ENCODE results near the gene NUP88. TPM values are rescaled to one million over a fixed set of nuclear protein-coding genes. Genes with fewer than 3 reads are reported as not detected.
A peak's percentile ranks its signal among the peaks of the same experiment; 100 is the strongest.

NUP88 gene
- total and polyA plus RNA-seq, 4 experiments from 2014 or later: 91.0 to 142 (median 101) TPM

- Histone ChIP-seq H3K36me3 (ENCODE audit: insufficient read depth, low read length) (peaks cover 60% of the 10 kb centered on the region), H3K9me3 (ENCODE audit: control insufficient read depth in 1 of 2, low read length in 2 of 2) (no peaks in the 10 kb centered on the region), H3K4me3 (ENCODE audit: low read length in 2 of 2) (no peak overlapping the region), H3K27me3 (ENCODE audit: insufficient read depth, low read length) (no peaks in the 10 kb centered on the region), H3K27ac (ENCODE audit: low read depth, low read length) (no peak overlapping the region), H3K4me1 (ENCODE audit: insufficient read depth, low read length) (peaks cover 21% of the 10 kb centered on the region)
- intact Hi-C loops (cut with micrococcal nuclease): no loop called here
- no peak for DNase-seq
- Mint-ChIP-seq H3K4me3 (no peak overlapping the region), H3K27me3 (no peaks in the 10 kb centered on the region), H3K9me3 (no peaks in the 10 kb centered on the region), H3K36me3 (peaks cover 40 to 82% of the 10 kb centered on the region in 2 donors), H3K27ac (peak overlapping the region in 3 of 7 donors; percentile 19 to 58 (median 26)), H3K4me1 (peaks cover 16 to 35% (median 27%) of the 10 kb centered on the region in 4 donors)
- ChIA-PET POLR2A (ENCODE audit: partially characterized antibody) (no interaction called here), CTCF (ENCODE audit: partially characterized antibody) (interaction anchor here (2.7 kb wide), 1 partner anchor 15 kb away, joined by 26 read pairs; the partner anchor contains the start of gene C1QBP)
Measured at GRCh38 chr17:5424909-5425308, 5.4 kb upstream of the NUP88 start.

GRCh38 chr17:5422505-5422904 is 3.0 kb upstream of the NUP88 start:
- Mint-ChIP-seq H3K4me3 (no peak overlapping the region), H3K9me3 (no peaks in the 10 kb centered on the region), H3K27ac (peak overlapping the region in 1 of 7 donors; percentile 15), H3K27me3 (peaks cover 0 to 1% of the 10 kb centered on the region in 2 donors), H3K36me3 (peaks cover 24 to 73% of the 10 kb centered on the region in 2 donors), H3K4me1 (peaks cover 19 to 51% (median 33%) of the 10 kb centered on the region in 4 donors)
- POLR2A ChIA-PET (ENCODE audit: partially characterized antibody): interaction anchor here (0.9 kb wide), 1 partner anchor 16 kb away, joined by 4 read pairs; the partner anchor contains the start of gene C1QBP
- H3K9me3 ChIP-seq (ENCODE audit: control insufficient read depth in 1 of 2, low read length in 2 of 2): no peaks in the 10 kb centered on the region
- H3K4me3 ChIP-seq (ENCODE audit: low read length in 2 of 2): no peak overlapping the region
- intact Hi-C loops (cut with micrococcal nuclease): no loop called here
- no peak overlapping the region for H3K27ac ChIP-seq (ENCODE audit: low read depth, low read length)
- peaks cover 33% of the 10 kb centered on the region for H3K4me1 ChIP-seq (ENCODE audit: insufficient read depth, low read length)
- peaks cover 40% of the 10 kb centered on the region for H3K36me3 ChIP-seq (ENCODE audit: insufficient read depth, low read length)
- DNase-seq: no peak
- H3K27me3 ChIP-seq (ENCODE audit: insufficient read depth, low read length): no peaks in the 10 kb centered on the region
- CTCF ChIA-PET (ENCODE audit: partially characterized antibody): interaction anchor here (2.7 kb wide), 1 partner anchor 17 kb away, joined by 26 read pairs; the partner anchor contains the start of gene C1QBP

DNA sequence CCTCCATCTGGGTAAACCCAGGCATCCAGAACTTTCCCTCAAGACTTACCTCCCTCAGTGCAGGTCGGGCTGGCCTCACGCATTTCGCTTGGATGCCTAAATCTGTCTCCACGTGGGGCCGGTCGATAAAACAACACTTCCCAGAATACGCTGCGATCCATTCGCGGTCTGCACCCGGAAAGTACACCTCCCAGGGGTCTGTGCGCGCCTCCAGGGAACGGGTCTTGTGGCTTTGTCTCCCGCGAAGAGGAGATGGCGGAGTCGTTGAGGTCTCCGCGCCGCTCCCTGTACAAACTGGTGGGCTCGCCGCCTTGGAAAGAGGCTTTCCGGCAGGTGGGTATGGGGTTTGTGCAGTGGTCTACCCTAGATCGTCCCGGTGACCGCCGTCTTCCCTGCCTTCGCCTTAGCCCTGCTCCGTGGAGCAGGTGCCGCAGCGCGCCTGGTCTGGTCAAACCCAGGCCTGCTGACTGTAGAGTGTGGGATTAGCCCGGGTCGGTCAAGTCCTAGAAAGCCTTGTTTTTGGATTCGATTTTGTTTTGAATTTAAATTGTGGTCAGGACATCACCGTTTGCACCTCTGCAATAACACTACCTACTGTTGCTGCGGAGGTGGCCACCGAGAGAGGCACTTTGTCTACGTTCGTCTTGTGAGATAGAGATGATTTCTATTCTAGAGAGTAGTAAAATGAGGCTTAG is 644 bp upstream of the NUP88 start, which contains the start of gene RPAIN:
Gene RPAIN, plus strand, starts transcription at position 224 of the 695 bp plus-strand sequence. Its CDS starts 29 bp downstream, at position 253.
- Mint-ChIP-seq H3K36me3 (peaks cover 20 to 65% of the 10 kb centered on the region in 2 donors), H3K4me3 (peak within 1 kb of the TSS; percentile 97 to 99 (median 99)), H3K27me3 (peaks cover 0 to 1% of the 10 kb centered on the region in 2 donors), H3K4me1 (peaks cover 22 to 64% (median 42%) of the 10 kb centered on the region in 4 donors), H3K9me3 (no peaks in the 10 kb centered on the region), H3K27ac (peak within 1 kb of the TSS; percentile 97 to 100 (median 99))
- peak within 1 kb of the TSS; percentile 82 to 99 for H3K4me3 ChIP-seq (ENCODE audit: low read length in 2 of 2)
- intact Hi-C loops (cut with micrococcal nuclease): loop anchor here (1.0 kb wide), 4 partner anchors 19 to 229 kb away; partner anchors contain the start of genes C1QBP, DERL2, MIS12 and RABEP1
- H3K27ac ChIP-seq (ENCODE audit: low read depth, low read length): peak within 1 kb of the TSS; percentile 96
- H3K4me1 ChIP-seq (ENCODE audit: insufficient read depth, low read length): peaks cover 48% of the 10 kb centered on the region
- peaks cover 35% of the 10 kb centered on the region for H3K36me3 ChIP-seq (ENCODE audit: insufficient read depth, low read length)
- ChIA-PET POLR2A (ENCODE audit: partially characterized antibody) (interaction anchor here (0.6 to 3.8 kb wide), 17 partner anchors 9 to 1277 kb away, joined by 3 to 56 read pairs (median 4); partner anchors contain the start of genes C1QBP, CYB5D2, DERL2 and DHX33), CTCF (ENCODE audit: partially characterized antibody) (interaction anchor here (0.5 to 2.4 kb wide), 4 partner anchors 19 to 122 kb away, joined by 3 to 21 read pairs (median 4); partner anchors contain the start of gene C1QBP)
- no peaks in the 10 kb centered on the region for H3K9me3 ChIP-seq (ENCODE audit: control insufficient read depth in 1 of 2, low read length in 2 of 2)
- H3K27me3 ChIP-seq (ENCODE audit: insufficient read depth, low read length): no peaks in the 10 kb centered on the region
- peak in 4 of 5 donors; percentile 87 to 91 (median 89) for DNase-seq

GRCh38 chr17:5418858-5419355 is 555 bp downstream of the NUP88 start:
- H3K9me3 Mint-ChIP-seq: no peaks in the 10 kb centered on the region
- H3K4me1 Mint-ChIP-seq: peaks cover 20 to 64% (median 40%) of the 10 kb centered on the region in 4 donors
- POLR2A ChIA-PET (ENCODE audit: partially characterized antibody): interaction anchor here (0.7 to 3.8 kb wide), 17 partner anchors 10 to 1276 kb away, joined by 3 to 56 read pairs (median 4); partner anchors contain the start of genes C1QBP, CYB5D2, DERL2 and DHX33
- H3K4me3 ChIP-seq (ENCODE audit: low read length in 2 of 2): peak overlapping the region; percentile 82 to 99
- peak overlapping the region; percentile 97 to 99 (median 99) for H3K4me3 Mint-ChIP-seq
- H3K36me3 Mint-ChIP-seq: peaks cover 21 to 58% of the 10 kb centered on the region in 2 donors
- peak overlapping the region; percentile 97 to 100 (median 99) for H3K27ac Mint-ChIP-seq
- peaks cover 33% of the 10 kb centered on the region for H3K36me3 ChIP-seq (ENCODE audit: insufficient read depth, low read length)
- DNase-seq: peak; percentile 72 to 91 (median 79)
- peak overlapping the region; percentile 96 for H3K27ac ChIP-seq (ENCODE audit: low read depth, low read length)
- H3K4me1 ChIP-seq (ENCODE audit: insufficient read depth, low read length): peaks cover 48% of the 10 kb centered on the region
- CTCF ChIA-PET (ENCODE audit: partially characterized antibody): interaction anchor here (1.0 to 2.4 kb wide), 2 partner anchors 21 to 121 kb away, joined by 3 to 21 read pairs; partner anchors contain the start of gene C1QBP
- intact Hi-C loops (cut with micrococcal nuclease): loop anchor here (1.0 kb wide), 3 partner anchors 20 to 137 kb away; partner anchors contain the start of genes C1QBP, DERL2, MIS12 and RABEP1
- no peaks in the 10 kb centered on the region for H3K27me3 ChIP-seq (ENCODE audit: insufficient read depth, low read length)
- peaks cover 0 to 1% of the 10 kb centered on the region in 2 donors for H3K27me3 Mint-ChIP-seq
- no peaks in the 10 kb centered on the region for H3K9me3 ChIP-seq (ENCODE audit: control insufficient read depth in 1 of 2, low read length in 2 of 2)

- CTCF ChIA-PET (ENCODE audit: partially characterized antibody): interaction anchor here (0.7 to 1.1 kb wide), 2 partner anchors 19 to 29 kb away, joined by 3 to 4 read pairs; no protein-coding TSS in a partner anchor
- Histone ChIP-seq H3K4me3 (ENCODE audit: low read length in 2 of 2) (no peak overlapping the region), H3K9me3 (ENCODE audit: control insufficient read depth in 1 of 2, low read length in 2 of 2) (no peaks in the 10 kb centered on the region), H3K36me3 (ENCODE audit: insufficient read depth, low read length) (peaks cover 37% of the 10 kb centered on the region), H3K4me1 (ENCODE audit: insufficient read depth, low read length) (peaks cover 42% of the 10 kb centered on the region), H3K27ac (ENCODE audit: low read depth, low read length) (peak overlapping the region; percentile 9), H3K27me3 (ENCODE audit: insufficient read depth, low read length) (no peaks in the 10 kb centered on the region)
- peaks cover 0 to 1% of the 10 kb centered on the region in 2 donors for H3K27me3 Mint-ChIP-seq
- DNase-seq: no peak
- POLR2A ChIA-PET (ENCODE audit: partially characterized antibody): interaction anchor here (0.9 to 3.8 kb wide), 2 partner anchors 13 to 23 kb away, joined by 3 to 56 read pairs; partner anchors contain the start of gene C1QBP
- H3K36me3 Mint-ChIP-seq: peaks cover 33 to 63% of the 10 kb centered on the region in 2 donors
- peak overlapping the region in 5 of 7 donors; percentile 27 to 71 (median 54) for H3K27ac Mint-ChIP-seq
- intact Hi-C loops (cut with micrococcal nuclease): no loop called here
- H3K4me1 Mint-ChIP-seq: peaks cover 21 to 69% (median 48%) of the 10 kb centered on the region in 4 donors
- peak overlapping the region in 6 of 8 donors; percentile 43 to 66 (median 60) for H3K4me3 Mint-ChIP-seq
- no peaks in the 10 kb centered on the region for H3K9me3 Mint-ChIP-seq
Measured at GRCh38 chr17:5416901-5417300, 2.6 kb downstream of the NUP88 start.

DNA sequence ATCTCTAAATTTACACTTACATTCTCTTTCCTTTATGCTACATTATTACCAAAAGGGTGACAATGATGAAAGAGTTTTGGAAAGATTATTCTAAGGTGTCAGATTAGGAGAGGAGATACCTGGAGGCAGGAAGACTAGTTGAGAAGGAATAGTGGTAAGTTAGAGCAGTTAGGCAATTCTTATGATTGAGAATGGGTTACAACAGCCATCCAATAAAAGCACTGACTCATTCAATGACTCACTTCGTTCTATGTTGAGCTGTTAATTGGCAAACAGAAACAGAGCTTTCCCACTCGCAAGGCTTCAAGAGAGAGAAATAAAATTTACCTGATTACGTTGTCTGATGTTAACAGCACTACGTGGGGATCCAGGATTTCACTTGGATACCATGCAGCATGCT is 5.8 kb downstream of the NUP88 start:
- intact Hi-C loops (cut with micrococcal nuclease): no loop called here
- POLR2A ChIA-PET (ENCODE audit: partially characterized antibody): interaction anchor here (1.0 kb wide), 1 partner anchor 27 kb away, joined by 3 read pairs; no protein-coding TSS in a partner anchor
- Mint-ChIP-seq H3K4me1 (peaks cover 19 to 59% (median 43%) of the 10 kb centered on the region in 4 donors), H3K27me3 (no peaks in the 10 kb centered on the region), H3K36me3 (peaks cover 46 to 56% of the 10 kb centered on the region in 2 donors), H3K27ac (peak overlapping the region in 1 of 7 donors; percentile 6), H3K9me3 (peaks cover 0 to 2% (median 0%) of the 10 kb centered on the region in 8 donors), H3K4me3 (no peak overlapping the region)
- H3K4me3 ChIP-seq (ENCODE audit: low read length in 2 of 2): no peak overlapping the region
- H3K36me3 ChIP-seq (ENCODE audit: insufficient read depth, low read length): peaks cover 58% of the 10 kb centered on the region
- H3K27ac ChIP-seq (ENCODE audit: low read depth, low read length): no peak overlapping the region
- no peak for DNase-seq
- peaks cover 27% of the 10 kb centered on the region for H3K4me1 ChIP-seq (ENCODE audit: insufficient read depth, low read length)
- H3K27me3 ChIP-seq (ENCODE audit: insufficient read depth, low read length): no peaks in the 10 kb centered on the region
- H3K9me3 ChIP-seq (ENCODE audit: control insufficient read depth in 1 of 2, low read length in 2 of 2): no peaks in the 10 kb centered on the region
- CTCF ChIA-PET (ENCODE audit: partially characterized antibody): interaction anchor here (1.5 kb wide), 1 partner anchor 25 kb away, joined by 4 read pairs; the partner anchor contains the start of gene C1QBP

Data from CD4-positive, alpha-beta memory T cell (primary cell).